CD4-positive, alpha-beta T cell treated with Interleukin-21 for 1 hour (primary cell): ENCODE data around the gene PRLR.

Experiments used
- DNase-seq: peaks from one replicate; pipeline ENCODE4 v3.0.0-alpha.2; 2020

Gene PRLR

GRCh38 chr5:35026941-35027340 lies 203.3 kb downstream of the PRLR start:
- no peak for DNase-seq

GRCh38 chr5:35026280-35026840 lies 203.9 kb downstream of the PRLR start:
- DNase-seq, result no peak

- DNase-seq, result no peak
Measured at GRCh38 chr5:35024911-35025510, 205.3 kb downstream of the PRLR start.

GRCh38 chr5:35023391-35024178 lies 206.7 kb downstream of the PRLR start:
- DNase-seq, result no peak

GRCh38 chr5:35016174-35017051 lies 213.9 kb downstream of the PRLR start:
- DNase-seq, result no peak

- no peak for DNase-seq
Measured at GRCh38 chr5:35015063-35015462, 215.2 kb downstream of the PRLR start.

- no peak for DNase-seq
Measured at GRCh38 chr5:35012796-35013195, 217.5 kb downstream of the PRLR start.

- no peak for DNase-seq
Measured at GRCh38 chr5:35012365-35012764, 217.9 kb downstream of the PRLR start.

- no peak for DNase-seq
Measured at GRCh38 chr5:35010676-35011075, 219.6 kb downstream of the PRLR start.

GRCh38 chr5:35009657-35010056 lies 220.6 kb downstream of the PRLR start:
- DNase-seq, result no peak

GRCh38 chr5:35009019-35009418 lies 221.3 kb downstream of the PRLR start:
- no peak for DNase-seq

GRCh38 chr5:35004771-35005170 lies 225.5 kb downstream of the PRLR start:
- DNase-seq, result no peak

- DNase-seq, result no peak
Measured at GRCh38 chr5:35004200-35004599, 226.1 kb downstream of the PRLR start.

- DNase-seq, result peak; percentile 32
Measured at GRCh38 chr5:35003018-35003957, 227.0 kb downstream of the PRLR start.

- DNase-seq, result no peak
Measured at GRCh38 chr5:35002459-35002858, 227.8 kb downstream of the PRLR start.

- no peak for DNase-seq
Measured at GRCh38 chr5:35001842-35002241, 228.4 kb downstream of the PRLR start.
